Adrenal gland (tissue), 5 donors: ENCODE measurements around the gene MYADML2.

Experiments used
- CTCF ChIP-seq, 6 experiments: fragments of 450-650 bp in 4 of 6; fragments of 200-600 bp in 2 of 6; sonication (generic) in 1 of 6; IDR thresholded peaks; 1 replicate in 5 of 6; 2 replicates in 1 of 6; pipeline versions ENCODE4 v1.5.1 to v1.8.0; 2016 to 2021; ENCODE audit warnings: antibody characterized with exemption in 6 of 6, mild to moderate bottlenecking in 2 of 6, moderate library complexity in 1 of 6
- POLR2A ChIP-seq, 2 donors: fragments of 450-650 bp; IDR thresholded peaks; one replicate each; pipeline ENCODE4 v1.6.1; 2017; ENCODE audit warnings: antibody characterized with exemption in 2 of 2, mild to moderate bottlenecking in 2 of 2, moderate library complexity in 1 of 2
- donor health status: DM: no; HTN: no; CAD: no.

- no peak for TF ChIP-seq CTCF (IDR thresholded peaks at IDR 0.05)
- no peak for TF ChIP-seq POLR2A (IDR thresholded peaks at IDR 0.05)
Observed at GRCh38 chr17:81995463-81996231, 48.6 kb upstream of the MYADML2 start.
